ENCODE data around the gene KRTAP3-1. TPM values are rescaled to one million over a fixed set of nuclear protein-coding genes. Genes with fewer than 3 reads are reported as not detected.

The KRTAP3-1 gene
- total RNA-seq = not detected in 2 replicates

DNA sequence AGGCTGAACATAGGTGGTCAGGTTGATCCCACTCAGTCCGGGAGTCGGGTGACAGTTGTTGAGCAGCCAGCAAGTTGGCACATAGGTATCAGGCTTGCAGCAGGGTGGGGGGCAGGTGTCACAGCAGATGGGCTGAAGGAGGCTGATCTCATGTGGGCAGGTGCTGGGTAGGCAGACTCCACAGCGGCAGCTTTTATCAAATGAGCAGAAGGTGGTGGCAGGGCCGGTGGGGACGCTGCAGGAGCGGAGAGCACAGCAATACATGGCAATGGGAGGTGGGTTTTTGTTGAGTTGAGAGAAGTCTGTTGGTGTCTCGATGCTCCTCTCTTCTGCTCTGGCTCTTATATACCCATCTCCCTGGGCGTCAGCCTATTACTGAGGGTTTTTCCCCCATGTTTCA is at the start of gene KRTAP3-1:
TSS of gene KRTAP3-1 (minus strand) at position 318 of the 400 bp plus-strand sequence. CDS start at position 264, 54 bp downstream.

DNA sequence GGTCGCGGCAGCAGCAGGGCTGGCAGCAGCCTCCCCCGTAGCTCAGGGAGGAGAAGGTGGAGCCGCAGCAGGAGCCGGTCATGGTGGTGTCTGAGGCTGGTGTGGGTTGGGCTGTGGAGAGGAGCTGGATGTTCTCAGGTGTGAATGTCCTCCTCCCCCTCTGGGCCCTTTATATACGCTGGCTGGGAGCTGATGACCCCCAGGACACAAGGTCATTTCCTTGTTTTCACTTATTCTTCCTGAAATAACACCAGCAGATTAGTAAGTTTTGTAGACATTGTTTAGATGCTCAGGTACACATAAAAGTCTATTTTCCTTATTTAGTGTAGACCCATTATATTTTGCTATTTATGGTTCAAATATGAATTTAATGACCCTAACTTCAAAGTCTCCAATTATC is 46.2 kb upstream of the KRTAP3-1 start, which contains the start of gene KRTAP2-2:
TSS of gene KRTAP2-2 (minus strand) at position 101 of the 400 bp plus-strand sequence. CDS start at position 82, 19 bp downstream.

DNA sequence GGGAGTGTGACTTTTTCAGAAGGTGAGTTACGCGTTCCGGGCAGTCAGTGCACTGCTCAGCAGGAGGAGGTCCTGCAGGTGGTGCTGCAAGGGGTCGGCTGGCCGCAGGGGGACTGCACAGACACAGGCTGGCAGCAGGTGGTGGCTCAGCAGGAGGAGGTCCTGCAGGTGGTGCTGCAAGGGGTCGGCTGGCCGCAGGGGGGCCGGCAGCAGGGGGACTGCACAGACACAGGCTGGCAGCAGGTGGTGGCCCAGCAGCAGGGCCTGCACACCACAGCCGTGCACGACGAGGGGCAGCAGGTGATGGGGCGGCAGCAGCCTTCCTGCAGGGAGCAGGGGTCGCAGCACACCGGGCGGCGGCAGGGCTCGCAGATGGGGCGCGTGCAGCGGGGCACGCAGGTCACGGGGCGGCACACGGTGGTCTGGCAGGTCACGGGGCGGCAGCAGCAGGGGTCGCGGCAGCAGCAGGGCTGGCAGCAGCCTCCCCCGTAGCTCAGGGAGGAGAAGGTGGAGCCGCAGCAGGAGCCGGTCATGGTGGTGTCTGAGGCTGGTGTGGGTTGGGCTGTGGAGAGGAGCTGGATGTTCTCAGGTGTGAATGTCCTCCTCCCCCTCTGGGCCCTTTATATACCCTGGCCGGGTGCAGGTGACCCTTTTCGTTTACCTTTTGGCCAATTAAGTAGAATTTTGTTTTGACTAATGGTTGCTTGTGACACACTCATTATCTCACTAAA is 38.0 kb upstream of the KRTAP3-1 start, which contains the start of gene KRTAP2-1:
TSS of gene KRTAP2-1 (minus strand) at position 582 of the 731 bp plus-strand sequence. CDS start at position 533, 49 bp downstream.

DNA sequence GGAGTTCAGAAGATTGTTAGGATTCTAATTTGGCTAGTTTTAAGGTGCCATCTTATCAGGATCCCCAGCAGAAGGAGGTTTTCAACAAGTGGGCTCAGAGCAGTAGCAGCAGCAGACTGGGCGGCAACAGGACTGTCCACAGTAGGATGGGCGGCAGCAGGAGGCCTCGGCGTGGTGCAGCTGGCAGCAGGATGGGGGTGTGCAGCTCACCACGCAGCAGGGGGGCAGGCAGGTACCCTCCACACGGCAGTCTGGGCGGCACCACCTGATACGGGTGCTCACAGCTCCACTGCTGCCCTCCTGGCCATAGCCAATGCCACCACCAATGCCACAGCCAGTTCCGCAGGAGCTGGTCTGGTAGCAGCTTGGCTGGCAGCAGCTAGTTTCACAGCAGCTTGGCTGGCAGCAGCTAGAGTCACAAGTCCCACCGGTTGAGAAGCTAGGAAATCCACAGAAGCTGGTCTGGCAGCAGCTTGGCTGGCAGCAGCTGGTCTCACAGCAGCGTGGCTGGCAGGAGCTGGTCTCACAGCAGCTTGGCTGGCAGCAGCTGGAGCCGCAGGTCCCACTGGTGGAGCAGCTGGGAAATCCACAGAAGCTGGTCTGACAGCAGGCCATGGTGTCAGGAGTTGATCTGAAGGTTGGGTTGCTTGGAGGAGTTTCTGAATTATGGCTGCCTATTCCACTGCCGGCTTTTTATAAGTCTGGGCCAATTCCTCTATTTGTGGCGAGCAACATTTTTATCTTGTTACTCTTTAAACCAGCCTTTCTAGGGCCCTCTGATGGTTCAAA is 32.0 kb upstream of the KRTAP3-1 start, which contains the start of gene KRTAP1-1:
TSS of gene KRTAP1-1 (minus strand) at position 668 of the 789 bp plus-strand sequence. CDS start at position 615, 53 bp downstream.

DNA sequence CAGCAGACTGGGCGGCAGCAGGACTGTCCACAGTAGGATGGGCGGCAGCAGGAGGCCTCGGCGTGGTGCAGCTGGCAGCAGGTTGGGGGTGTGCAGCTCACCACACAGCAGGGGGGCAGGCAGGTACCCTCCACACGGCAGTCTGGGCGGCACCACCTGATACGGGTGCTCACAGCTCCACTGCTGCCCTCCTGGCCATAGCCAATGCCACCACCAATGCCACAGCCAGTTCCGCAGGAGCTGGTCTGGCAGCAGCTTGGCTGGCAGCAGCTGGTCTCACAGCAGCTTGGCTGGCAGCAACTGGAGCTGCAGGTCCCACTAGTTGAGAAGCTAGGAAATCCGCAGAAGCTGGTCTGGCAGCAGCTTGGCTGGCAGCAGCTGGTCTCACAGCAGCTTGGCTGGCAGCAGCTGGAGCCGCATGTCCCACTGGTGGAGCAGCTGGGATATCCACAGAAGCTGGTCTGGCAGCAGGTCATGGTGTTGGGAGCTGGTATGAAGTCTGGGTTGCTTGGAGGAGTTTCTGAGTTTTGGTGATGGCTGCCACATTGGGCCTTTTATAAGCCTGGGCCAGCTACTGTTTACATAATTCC is 25.5 kb upstream of the KRTAP3-1 start, which contains the start of gene KRTAP1-3:
TSS of gene KRTAP1-3 (minus strand) at position 529 of the 590 bp plus-strand sequence. CDS start at position 476, 53 bp downstream.

DNA sequence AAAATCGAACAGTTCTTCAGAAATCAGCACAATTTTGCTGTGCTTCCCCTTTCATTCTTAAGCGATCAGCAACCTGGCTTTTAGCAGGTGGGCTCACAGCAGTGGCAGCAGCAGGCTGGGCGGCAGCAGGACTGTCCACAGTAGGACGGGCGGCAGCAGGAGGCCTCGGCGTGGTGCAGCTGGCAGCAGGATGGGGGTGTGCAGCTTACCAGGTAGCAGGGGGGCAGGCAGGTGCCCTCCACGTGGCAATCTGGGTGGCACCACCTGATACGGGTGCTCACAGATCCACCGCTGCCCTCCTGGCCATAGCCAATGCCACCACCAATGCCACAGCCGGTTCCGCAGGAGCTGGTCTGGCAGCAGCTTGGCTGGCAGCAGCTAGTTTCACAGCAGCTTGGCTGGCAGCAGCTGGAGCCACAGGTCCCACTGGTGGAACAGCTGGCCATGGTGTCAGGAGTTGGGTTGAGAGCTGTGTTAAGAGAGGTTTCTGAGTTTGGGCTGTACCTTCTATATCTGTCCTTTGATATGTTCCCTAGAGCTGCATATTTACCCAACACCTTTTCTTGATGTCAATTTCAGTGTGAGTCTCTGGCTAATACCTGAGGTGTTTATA is 20.8 kb upstream of the KRTAP3-1 start, which contains the start of gene KRTAP1-4:
TSS of gene KRTAP1-4 (minus strand) at position 563 of the 613 bp plus-strand sequence. CDS start at position 446, 117 bp downstream.

DNA sequence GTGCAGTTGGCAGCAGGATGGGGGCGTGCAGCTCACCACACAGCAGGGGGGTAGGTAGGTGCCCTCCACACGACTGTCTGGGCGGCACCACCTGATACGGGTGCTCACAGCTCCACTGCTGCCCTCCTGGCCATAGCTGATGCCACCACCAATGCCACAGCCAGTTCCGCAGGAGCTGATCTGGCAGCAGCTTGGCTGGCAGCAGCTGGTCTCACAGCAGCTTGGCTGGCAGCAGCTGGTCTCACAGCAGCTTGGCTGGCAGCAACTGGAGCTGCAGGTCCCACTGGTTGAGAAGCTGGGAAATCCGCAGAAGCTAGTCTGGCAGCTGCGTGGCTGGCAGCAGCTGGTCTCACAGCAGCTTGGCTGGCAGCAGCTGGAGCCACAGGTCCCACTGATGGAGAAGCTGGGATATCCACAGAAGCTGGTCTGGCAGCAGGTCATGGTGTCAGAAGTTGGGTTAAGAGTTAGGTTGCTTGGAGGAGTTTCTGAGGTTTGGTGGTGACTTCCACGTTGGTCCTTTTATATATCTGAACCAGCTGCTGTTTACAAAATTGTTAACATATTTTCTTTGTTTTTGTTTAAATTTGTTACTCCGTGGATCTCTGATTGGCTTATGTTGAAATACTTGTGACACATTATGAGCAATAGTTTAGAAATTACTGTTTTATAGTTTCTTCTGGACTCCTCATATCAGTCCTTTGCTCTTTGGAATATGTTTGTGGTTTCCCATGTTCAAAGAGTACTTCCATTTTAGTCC is 18.0 kb upstream of the KRTAP3-1 start, which contains the start of gene KRTAP1-5:
TSS of gene KRTAP1-5 (minus strand) at position 494 of the 757 bp plus-strand sequence. CDS start at position 441, 53 bp downstream.

DNA sequence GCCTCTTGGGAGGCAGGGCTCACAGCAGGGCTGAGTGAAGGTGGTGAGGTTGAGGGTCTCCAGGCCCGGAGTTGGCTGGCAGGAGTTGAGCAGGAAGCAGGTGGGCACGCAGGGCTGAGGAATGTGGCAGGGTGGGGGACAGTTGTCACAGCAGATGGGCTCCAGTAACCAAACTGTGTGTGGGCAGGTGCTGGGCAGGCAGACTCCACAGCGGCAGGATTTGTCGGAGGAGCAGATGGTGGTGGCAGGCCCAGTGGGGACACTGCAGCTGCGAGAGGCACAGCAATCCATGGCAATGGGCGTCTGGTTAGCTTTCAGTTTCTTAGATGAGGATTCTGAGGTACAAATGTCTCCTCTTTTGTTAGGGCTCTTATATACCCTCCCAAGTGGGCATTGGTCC is 9.4 kb downstream of the KRTAP3-1 start, which contains the start of gene KRTAP3-2:
TSS of gene KRTAP3-2 (minus strand) at position 344 of the 400 bp plus-strand sequence. CDS start at position 291, 53 bp downstream.

DNA sequence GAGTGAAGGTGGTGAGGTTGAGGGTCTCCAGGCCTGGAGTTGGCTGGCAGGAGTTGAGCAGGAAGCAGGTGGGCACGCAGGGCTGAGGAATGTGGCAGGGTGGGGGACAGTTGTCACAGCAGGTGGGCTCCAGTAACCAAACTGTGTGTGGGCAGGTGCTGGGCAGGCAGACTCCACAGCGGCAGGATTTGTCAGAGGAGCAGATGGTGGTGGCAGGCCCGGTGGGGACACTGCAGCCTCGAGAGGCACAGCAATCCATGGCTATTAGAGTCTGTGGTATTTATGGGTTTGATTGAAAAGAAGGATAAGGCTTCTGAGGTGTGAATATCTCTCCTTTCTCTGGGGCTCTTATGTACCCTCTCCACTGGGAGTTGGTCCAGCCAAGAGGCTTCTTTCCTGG is 15.1 kb downstream of the KRTAP3-1 start, which contains the start of gene KRTAP3-3:
TSS of gene KRTAP3-3 (minus strand) at position 326 of the 400 bp plus-strand sequence. CDS start at position 259, 67 bp downstream.

DNA sequence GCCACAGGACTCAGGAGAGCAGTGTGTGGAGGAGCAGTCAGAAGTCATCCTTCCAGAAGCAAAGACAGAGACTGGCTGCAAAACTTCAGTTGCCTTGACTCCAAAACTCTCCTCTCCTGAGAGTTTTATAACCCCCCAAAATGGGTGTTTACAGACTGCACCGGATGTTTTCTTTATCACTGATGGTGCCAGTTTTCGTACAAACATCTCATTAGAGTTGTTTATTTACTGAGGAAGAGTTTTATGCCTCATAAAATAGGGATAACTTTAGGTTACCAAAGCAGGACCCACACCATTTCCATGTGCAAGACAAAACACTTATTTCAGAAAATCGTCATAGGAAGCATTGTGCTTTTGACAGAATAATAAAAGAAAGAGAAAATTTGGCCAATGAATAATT is 24.7 kb downstream of the KRTAP3-1 start, which contains the start of gene KRT40:
TSS of gene KRT40 (minus strand) at position 101 of the 400 bp plus-strand sequence. CDS start at position 48, 53 bp downstream.

DNA sequence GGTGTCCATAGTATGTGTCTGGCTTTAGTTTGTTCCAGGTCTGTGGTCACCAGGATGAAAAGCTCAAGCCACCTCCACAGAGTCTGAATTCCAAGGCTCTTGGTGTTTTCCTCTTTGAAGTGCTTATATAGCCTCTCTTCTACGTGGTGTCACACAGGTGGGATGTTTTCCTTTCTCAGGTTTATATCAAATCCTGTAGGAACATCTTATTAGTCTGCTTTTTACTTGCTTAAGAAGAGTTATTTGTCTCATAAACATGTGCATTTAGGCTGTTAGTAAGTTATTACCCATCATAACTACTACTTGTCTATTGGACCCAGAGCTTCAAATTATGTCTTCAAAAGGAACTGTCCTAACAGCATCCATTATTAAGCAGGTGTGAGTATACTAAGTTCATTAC is 42.1 kb downstream of the KRTAP3-1 start, which contains the start of gene KRT39:
TSS of gene KRT39 (minus strand) at position 101 of the 400 bp plus-strand sequence. CDS start at position 9, 92 bp downstream.

Other genes starting within 250 kb of the KRTAP3-1 start
- gene KRT26, start 236.9 kb downstream of the KRTAP3-1 start, total RNA-seq = not detected in 2 replicates
- not detected in 2 replicates for gene KRT27, start 226.6 kb downstream of the KRTAP3-1 start, total RNA-seq
- gene KRT28, start 209.2 kb downstream of the KRTAP3-1 start, total RNA-seq = not detected in 2 replicates
- 18.0 and 18.8 TPM in 2 replicates for gene KRT10, start 186.5 kb downstream of the KRTAP3-1 start, total RNA-seq
- gene KRT12, start 141.9 kb downstream of the KRTAP3-1 start, total RNA-seq = not detected in 2 replicates
- gene KRT20, start 123.9 kb downstream of the KRTAP3-1 start, total RNA-seq = not detected in 2 replicates
- not detected in 2 replicates for gene KRT23, start 71.5 kb downstream of the KRTAP3-1 start, total RNA-seq
- gene KRT39, start 42.2 kb downstream of the KRTAP3-1 start, total RNA-seq = not detected in 2 replicates
- gene KRT40, start 24.8 kb downstream of the KRTAP3-1 start, total RNA-seq = not detected in 2 replicates
- not detected in 2 replicates for gene KRTAP3-3, start 15.0 kb downstream of the KRTAP3-1 start, total RNA-seq
- gene KRTAP3-2, start 9.2 kb downstream of the KRTAP3-1 start, total RNA-seq = not detected in 2 replicates
- not detected in 2 replicates for gene KRTAP1-5, start 18.1 kb upstream of the KRTAP3-1 start, total RNA-seq
- gene KRTAP1-4, start 21.1 kb upstream of the KRTAP3-1 start, total RNA-seq = not detected in 2 replicates
- not detected in 2 replicates for gene KRTAP1-3, start 25.7 kb upstream of the KRTAP3-1 start, total RNA-seq
- gene KRTAP1-1, start 32.3 kb upstream of the KRTAP3-1 start, total RNA-seq = not detected in 2 replicates
- gene KRTAP2-1, start 38.2 kb upstream of the KRTAP3-1 start, total RNA-seq = not detected in 2 replicates
- gene KRTAP2-2, start 46.1 kb upstream of the KRTAP3-1 start, total RNA-seq = not detected in 2 replicates
- gene KRTAP2-3, start 51.0 kb upstream of the KRTAP3-1 start, total RNA-seq = not detected in 2 replicates
- not detected in 2 replicates for gene KRTAP2-4, start 56.8 kb upstream of the KRTAP3-1 start, total RNA-seq
- gene KRTAP4-7, start 75.0 kb upstream of the KRTAP3-1 start, total RNA-seq = not detected in 2 replicates
- not detected in 2 replicates for gene KRTAP4-8, start 89.0 kb upstream of the KRTAP3-1 start, total RNA-seq
- gene KRTAP4-16, start 93.1 kb upstream of the KRTAP3-1 start, total RNA-seq = not detected in 2 replicates
- not detected in 2 replicates for gene KRTAP4-9, start 96.3 kb upstream of the KRTAP3-1 start, total RNA-seq
- gene KRTAP4-11, start 109.2 kb upstream of the KRTAP3-1 start, total RNA-seq = not detected in 2 replicates
- not detected in 2 replicates for gene KRTAP4-12, start 115.1 kb upstream of the KRTAP3-1 start, total RNA-seq
- not detected in 2 replicates for gene KRTAP4-6, start 131.4 kb upstream of the KRTAP3-1 start, total RNA-seq
- not detected in 2 replicates for gene KRTAP4-5, start 140.7 kb upstream of the KRTAP3-1 start, total RNA-seq
- gene KRTAP4-4, start 151.6 kb upstream of the KRTAP3-1 start, total RNA-seq = not detected in 2 replicates
- gene KRTAP4-3, start 159.1 kb upstream of the KRTAP3-1 start, total RNA-seq = not detected in 2 replicates
- gene KRTAP4-2, start 169.1 kb upstream of the KRTAP3-1 start, total RNA-seq = not detected in 2 replicates
- not detected in 2 replicates for gene KRTAP4-1, start 175.8 kb upstream of the KRTAP3-1 start, total RNA-seq
- not detected in 2 replicates for gene KRTAP9-1, start 180.8 kb upstream of the KRTAP3-1 start, total RNA-seq
- gene KRTAP9-2, start 217.5 kb upstream of the KRTAP3-1 start, total RNA-seq = not detected in 2 replicates
- gene KRTAP9-3, start 223.3 kb upstream of the KRTAP3-1 start, total RNA-seq = not detected in 2 replicates
- gene KRTAP9-8, start 228.9 kb upstream of the KRTAP3-1 start, total RNA-seq = not detected in 2 replicates
- not detected in 2 replicates for gene KRTAP9-4, start 240.6 kb upstream of the KRTAP3-1 start, total RNA-seq
- not detected in 2 replicates for gene KRTAP9-9, start 246.3 kb upstream of the KRTAP3-1 start, total RNA-seq

All from pericardium fibroblast (primary cell).